Measurements from ENCODE around the gene TAF13. TPM values are rescaled to one million over a fixed set of nuclear protein-coding genes. Genes with fewer than 3 reads are reported as not detected.

The TAF13 gene
- total and polyA plus RNA-seq, 9 of the 15 experiments (the other 6 are each of a cell fraction or from before 2014, with no cell fraction given) = 14.9 to 77.2 (median 38.7) TPM

- TF ChIP-seq ATF2 (CRISPR knock-in tag; IDR thresholded peaks at IDR 0.05) = no peak
- TF ChIP-seq RFX1 (IDR thresholded peaks at IDR 0.05) = 0 out of 2 replicates have a peak, but pooled peaks have one; percentile 24
- peak in 1 of 2 experiments; percentile 31; a peak in 1 of 4 replicates for TF ChIP-seq CSDE1 (IDR thresholded peaks at IDR 0.05)
- no peak for TF ChIP-seq ZNF140 (CRISPR knock-in tag; IDR thresholded peaks at IDR 0.05)
- no peak for TF ChIP-seq TEAD2 (tag; IDR thresholded peaks at IDR 0.05)
- TF ChIP-seq ZBTB17 (CRISPR knock-in tag; IDR thresholded peaks at IDR 0.05) = peak; percentile 100
- TF ChIP-seq MTA2 (IDR thresholded peaks at IDR 0.05; ENCODE audit: low read depth) = no peak
- peak; percentile 50; the same call in 1 of the 2 replicates for TF ChIP-seq STAT5A (IDR thresholded peaks at IDR 0.05; ENCODE audit: borderline replicate concordance, low read length)
- no peak for TF ChIP-seq ZFP1 (CRISPR knock-in tag; IDR thresholded peaks at IDR 0.05)
- TF ChIP-seq TGIF2 (CRISPR knock-in tag; IDR thresholded peaks at IDR 0.05) = peak; percentile 89; the same call in 1 of the 2 replicates
- no peak for TF ChIP-seq ZKSCAN3 (CRISPR knock-in tag; IDR thresholded peaks at IDR 0.05)
- no peak for TF ChIP-seq DLX4 (CRISPR knock-in tag; IDR thresholded peaks at IDR 0.05)
- TF ChIP-seq AFF1 (IDR thresholded peaks at IDR 0.05; ENCODE audit: low read depth in 1 of 2, partially characterized antibody in 2 of 2) = peak in 1 of 2 experiments; percentile 81
- no peak; a peak in 1 of 6 replicates for TF ChIP-seq CTCF (IDR thresholded peaks at IDR 0.05 in 2 of 3, conservative IDR thresholded peaks at IDR 0.05 in 1 of 3; ENCODE audit: insufficient read depth in 2 of 3, low read depth in 1 of 3, low read length in 3 of 3)
Observed at GRCh38 chr1:109090196-109091077, 14.6 kb upstream of the TAF13 start, which contains the start of gene TMEM167B (continued).
